PC-9 (cell line): ENCODE measurements around the gene LMF1. TPM values are rescaled to one million over a fixed set of nuclear protein-coding genes. Genes with fewer than 3 reads are reported as not detected.

ENCODE experiments used
- BruUV-seq: library from RNA; stranded (reverse); fragments of 400-500 nt; replicated peaks from 2 replicates; lab custom pipeline; 2021; lab: Mats Ljungman, UMichigan
- CTCF ChIA-PET: fragments of 300-600 bp; sonication (Branson Sonifier 250); formaldehyde crosslinking; loops from one replicate; lab custom pipeline; 2022; ENCODE audit warnings: antibody characterized with exemption; lab: Charles Lee
- POLR2A ChIA-PET: fragments of 300-600 bp; sonication (Branson Sonifier 250); formaldehyde crosslinking; loops from one replicate; lab custom pipeline; 2022; ENCODE audit warnings: antibody characterized with exemption; ENCODE audit not compliant: unreplicated experiment; lab: Charles Lee
- DNase-seq, 2 experiments: peaks; one replicate each; pipeline versions ENCODE4 v3.0.0 to v3.0.0-alpha.2; 2015 to 2022; ENCODE audit warnings: mixed read lengths in 1 of 2
- H2AFZ ChIP-seq: fragments of 200-600 bp; sonication (generic); 2 replicates; pipeline ENCODE4 v1.8.1; 2017; ENCODE audit warnings: antibody characterized with exemption
- H3F3A ChIP-seq: fragments of 200-600 bp; sonication (generic); 2 replicates; pipeline ENCODE4 v1.8.1; 2017; ENCODE audit warnings: antibody characterized with exemption, mild to moderate bottlenecking, low read depth; ENCODE audit not compliant: insufficient read depth
- H3K27ac ChIP-seq: fragments of 200-600 bp; sonication (generic); 2 replicates; pipeline ENCODE4 v1.6.1; 2016; ENCODE audit warnings: mixed run types
- H3K27me3 ChIP-seq: fragments of 200-600 bp; sonication (generic); 2 replicates; pipeline ENCODE4 v1.6.1; 2016; ENCODE audit warnings: low read depth, mixed run types; ENCODE audit not compliant: insufficient read depth
- H3K36me3 ChIP-seq: fragments of 200-600 bp; sonication (generic); 2 replicates; pipeline ENCODE4 v1.6.1; 2016; ENCODE audit warnings: low read depth, mixed run types
- H3K4me1 ChIP-seq: fragments of 200-600 bp; sonication (generic); replicated peaks from 2 replicates; pipeline ENCODE4 v1.6.1; 2016; ENCODE audit warnings: mixed run types; ENCODE audit not compliant: insufficient read depth
- H3K4me2 ChIP-seq: fragments of 200-600 bp; sonication (generic); 2 replicates; pipeline ENCODE4 v1.6.1; 2017; ENCODE audit warnings: mixed run types
- H3K4me3 ChIP-seq: fragments of 200-600 bp; sonication (generic); 2 replicates; pipeline ENCODE4 v1.6.1; 2016; ENCODE audit warnings: mixed run types
- H3K79me2 ChIP-seq: fragments of 200-600 bp; sonication (generic); 2 replicates; pipeline ENCODE4 v1.6.1; 2017; ENCODE audit warnings: low read depth, mixed run types
- H3K9me2 ChIP-seq: fragments of 200-600 bp; sonication (generic); 2 replicates; pipeline ENCODE4 v1.8.1; 2017; ENCODE audit warnings: mild to moderate bottlenecking; ENCODE audit not compliant: insufficient read depth
- H3K9me3 ChIP-seq: fragments of 200-600 bp; sonication (generic); 2 replicates; pipeline ENCODE4 v1.8.1; 2016; ENCODE audit warnings: low read depth; ENCODE audit not compliant: insufficient read depth
- H4K20me1 ChIP-seq: fragments of 200-600 bp; sonication (generic); 2 replicates; pipeline ENCODE4 v1.8.1; 2017; ENCODE audit not compliant: insufficient read depth
- EZH2 ChIP-seq: fragments of 200-600 bp; sonication (generic); IDR thresholded peaks from 2 replicates; pipeline ENCODE4 v1.8.0; 2017; ENCODE audit warnings: antibody characterized with exemption, low read depth
- intact Hi-C: fragments of 100-400 bp; cut with micrococcal nuclease; formaldehyde crosslinking; loops from one replicate; pipeline ENCODE4 v1.10.0; 2022; ENCODE audit not compliant: unreplicated experiment
- total RNA-seq: library from RNA; stranded (reverse); gene quantifications from 2 replicates; pipeline ENCODE4 v1.2.3, GENCODE V29; 2021
- TF ChIP-seq, protein P1 (sequence below): fragments of 200-600 bp; sonication (generic); conservative IDR thresholded peaks from 2 replicates; pipeline ENCODE4 v1.6.1; 2017; ENCODE audit warnings: mixed run types, antibody characterized with exemption, mild to moderate bottlenecking, moderate library complexity

Gene LMF1
- total RNA-seq, 1 experiment from 2014 or later, result 31.3 TPM

DNA sequence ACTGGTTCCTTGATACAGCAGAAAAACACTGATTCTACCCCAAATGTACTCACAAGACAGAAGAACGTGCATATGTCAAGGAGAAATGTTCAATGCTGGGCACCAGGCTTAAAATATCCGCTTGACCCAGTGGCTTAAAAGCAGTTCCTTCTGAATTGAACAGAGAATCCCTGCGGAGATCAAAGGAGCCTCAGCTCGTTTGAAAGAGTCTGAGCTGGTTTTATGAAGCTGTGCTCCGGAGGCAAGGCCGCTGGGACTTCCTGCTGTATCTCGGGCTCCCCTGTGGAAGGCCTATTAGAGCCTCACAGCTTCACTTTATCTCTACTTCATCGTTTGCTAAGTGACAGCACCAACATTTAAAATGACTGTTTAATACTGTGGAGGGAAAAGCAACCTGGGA is 2.2 kb downstream of the LMF1 start:
- TF ChIP-seq, protein P1, sequence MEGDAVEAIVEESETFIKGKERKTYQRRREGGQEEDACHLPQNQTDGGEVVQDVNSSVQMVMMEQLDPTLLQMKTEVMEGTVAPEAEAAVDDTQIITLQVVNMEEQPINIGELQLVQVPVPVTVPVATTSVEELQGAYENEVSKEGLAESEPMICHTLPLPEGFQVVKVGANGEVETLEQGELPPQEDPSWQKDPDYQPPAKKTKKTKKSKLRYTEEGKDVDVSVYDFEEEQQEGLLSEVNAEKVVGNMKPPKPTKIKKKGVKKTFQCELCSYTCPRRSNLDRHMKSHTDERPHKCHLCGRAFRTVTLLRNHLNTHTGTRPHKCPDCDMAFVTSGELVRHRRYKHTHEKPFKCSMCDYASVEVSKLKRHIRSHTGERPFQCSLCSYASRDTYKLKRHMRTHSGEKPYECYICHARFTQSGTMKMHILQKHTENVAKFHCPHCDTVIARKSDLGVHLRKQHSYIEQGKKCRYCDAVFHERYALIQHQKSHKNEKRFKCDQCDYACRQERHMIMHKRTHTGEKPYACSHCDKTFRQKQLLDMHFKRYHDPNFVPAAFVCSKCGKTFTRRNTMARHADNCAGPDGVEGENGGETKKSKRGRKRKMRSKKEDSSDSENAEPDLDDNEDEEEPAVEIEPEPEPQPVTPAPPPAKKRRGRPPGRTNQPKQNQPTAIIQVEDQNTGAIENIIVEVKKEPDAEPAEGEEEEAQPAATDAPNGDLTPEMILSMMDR, result no peak
- no peak for TF ChIP-seq EZH2
- intact Hi-C loops, result no loop called here
- Histone ChIP-seq H3K4me1 (peaks cover 8% of the 10 kb centered on the region), H3K27me3 (peaks cover 22% of the 10 kb centered on the region), H3K4me3 (no peak overlapping the region), H3K9me2 (no peaks in the 10 kb centered on the region), H3F3A (peaks cover 3% of the 10 kb centered on the region; the same call in 1 of the 2 replicates), H3K4me2 (no peak overlapping the region), H2AFZ (no peak overlapping the region), H3K79me2 (peaks cover 8% of the 10 kb centered on the region; the same call in 1 of the 2 replicates), H4K20me1 (no peaks in the 10 kb centered on the region; the same call in 1 of the 2 replicates), H3K27ac (no peak overlapping the region), H3K9me3 (no peaks in the 10 kb centered on the region), H3K36me3 (no peaks in the 10 kb centered on the region)
- ChIA-PET POLR2A (no interaction called here), CTCF (no interaction called here)
- no peak for DNase-seq
- BruUV-seq, result no TSS peak

DNA sequence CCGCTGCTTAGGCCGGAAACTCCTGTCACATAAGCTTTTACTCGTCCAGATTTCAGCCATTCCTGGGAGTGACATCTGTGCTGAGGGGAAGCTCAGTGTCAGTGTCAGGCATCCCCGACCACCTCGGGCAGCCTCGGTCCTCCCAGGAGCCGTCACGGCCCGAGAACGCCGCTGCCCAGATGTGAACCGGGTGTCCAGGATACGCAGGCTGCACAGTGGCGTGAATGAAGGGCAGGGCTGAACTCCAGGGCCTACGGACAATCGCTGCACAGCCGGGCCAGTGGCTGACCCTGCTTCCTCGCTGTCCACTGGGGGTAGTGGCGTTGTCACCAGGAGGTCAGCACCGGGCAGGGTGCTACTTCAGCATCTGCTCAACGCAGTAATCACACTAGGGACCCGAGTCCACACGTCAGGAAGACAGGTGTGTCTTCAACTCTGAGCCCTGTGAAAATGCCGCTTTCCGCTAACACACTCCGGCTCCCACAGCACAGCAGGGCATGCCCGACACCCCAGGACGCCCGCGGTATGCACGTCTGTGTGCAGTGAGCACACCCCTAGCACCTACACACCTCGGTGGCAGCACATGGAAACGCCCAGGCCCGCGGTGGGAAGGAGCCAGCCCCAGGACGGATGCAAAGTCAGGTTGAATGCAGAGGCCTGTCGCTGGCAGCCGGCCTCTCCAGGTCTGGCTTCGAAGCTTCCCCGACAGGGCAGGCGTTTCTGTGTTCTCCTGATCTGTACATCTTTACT is 3.1 kb downstream of the LMF1 start:
- Histone ChIP-seq H3F3A (peaks cover 3% of the 10 kb centered on the region; the same call in 1 of the 2 replicates), H3K27me3 (peaks cover 13% of the 10 kb centered on the region; the same call in 1 of the 2 replicates), H3K36me3 (no peaks in the 10 kb centered on the region), H3K4me1 (peaks cover 8% of the 10 kb centered on the region), H3K79me2 (peaks cover 8% of the 10 kb centered on the region; the same call in 1 of the 2 replicates), H4K20me1 (no peaks in the 10 kb centered on the region; the same call in 1 of the 2 replicates), H3K4me3 (no peak overlapping the region), H2AFZ (no peak overlapping the region), H3K9me3 (no peaks in the 10 kb centered on the region), H3K9me2 (no peaks in the 10 kb centered on the region), H3K27ac (no peak overlapping the region), H3K4me2 (no peak overlapping the region)
- ChIA-PET CTCF (no interaction called here), POLR2A (no interaction called here)
- no TSS peak for BruUV-seq
- no peak for TF ChIP-seq EZH2
- TF ChIP-seq, protein P1, result no peak
- intact Hi-C loops, result no loop called here
- no peak for DNase-seq

DNA sequence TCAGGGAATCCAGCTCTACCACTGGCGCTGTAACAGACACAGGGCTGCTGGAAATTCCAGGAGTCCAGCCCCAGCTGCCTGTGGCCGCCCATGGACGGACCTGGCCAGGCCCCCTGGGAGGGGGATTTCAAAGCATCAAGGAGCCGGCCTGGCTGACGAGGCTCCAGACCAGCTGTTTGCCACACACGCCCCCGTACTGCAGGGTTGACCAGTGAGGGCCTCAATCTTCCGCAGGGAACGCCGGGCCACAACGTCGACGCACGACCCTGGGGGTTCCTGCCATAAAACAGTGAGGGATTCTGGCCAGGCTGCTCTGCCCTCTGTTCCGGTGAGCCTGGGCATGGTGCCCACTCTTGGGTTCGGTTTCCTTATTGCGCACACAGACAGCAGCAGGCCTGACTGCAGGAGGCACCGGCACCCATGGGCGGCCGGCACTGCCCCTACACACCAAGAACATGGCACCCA is 3.7 kb downstream of the LMF1 start:
- no peak overlapping the region for H3K4me3 ChIP-seq
- intact Hi-C loops, result no loop called here
- DNase-seq, result no peak
- peaks cover 8% of the 10 kb centered on the region; the same call in 1 of the 2 replicates for H3K79me2 ChIP-seq
- no peaks in the 10 kb centered on the region; the same call in 1 of the 2 replicates for H4K20me1 ChIP-seq
- no peak overlapping the region for H3K4me2 ChIP-seq
- no peak overlapping the region for H3K27ac ChIP-seq
- H3K36me3 ChIP-seq, result no peaks in the 10 kb centered on the region
- POLR2A ChIA-PET, result no interaction called here
- H3K9me3 ChIP-seq, result no peaks in the 10 kb centered on the region
- no TSS peak for BruUV-seq
- H3K4me1 ChIP-seq, result peaks cover 8% of the 10 kb centered on the region
- peaks cover 3% of the 10 kb centered on the region; the same call in 1 of the 2 replicates for H3F3A ChIP-seq
- no peak for TF ChIP-seq EZH2
- TF ChIP-seq, protein P1, result no peak
- H3K9me2 ChIP-seq, result no peaks in the 10 kb centered on the region
- H3K27me3 ChIP-seq, result peaks cover 9% of the 10 kb centered on the region; the same call in 1 of the 2 replicates
- no peak overlapping the region for H2AFZ ChIP-seq
- CTCF ChIA-PET, result no interaction called here
